HepG2 (cell line): ENCODE results near the gene PRIMA1. TPM values are rescaled to one million over a fixed set of nuclear protein-coding genes. Genes with fewer than 3 reads are reported as not detected.

Experiments used
- CC2D1A ChIP-seq: sonication (generic); formaldehyde crosslinking; IDR thresholded peaks from 2 replicates; pipeline ENCODE4 v1.8.1; 2023; ENCODE audit warnings: mild to moderate bottlenecking, missing genetic modification reagents
- DMAP1 ChIP-seq: IDR thresholded peaks from 2 replicates; pipeline ENCODE4 v1.6.1; 2016
- GTF3A ChIP-seq: sonication (generic); formaldehyde crosslinking; conservative IDR thresholded peaks from 2 replicates; pipeline ENCODE4 v1.4.0; 2020; ENCODE audit warnings: mild to moderate bottlenecking, missing genetic modification reagents
- NFYB ChIP-seq: sonication (generic); formaldehyde crosslinking; IDR thresholded peaks from 2 replicates; pipeline ENCODE4 v1.4.0; 2020; ENCODE audit warnings: missing genetic modification reagents
- PHF8 ChIP-seq: sonication (generic); formaldehyde crosslinking; IDR thresholded peaks from 2 replicates; pipeline ENCODE4 v1.5.0; 2020; ENCODE audit warnings: missing genetic modification reagents
- SRSF1 ChIP-seq: fragments of 200-400 bp; formaldehyde crosslinking; optimal IDR thresholded peaks from 2 replicates; pipeline ENCODE3; 2017; ENCODE audit warnings: mild to moderate bottlenecking, low read depth, low read length, moderate library complexity
- TSC22D2 ChIP-seq: sonication (generic); formaldehyde crosslinking; IDR thresholded peaks from 2 replicates; pipeline ENCODE4 v1.5.1; 2020; ENCODE audit warnings: missing genetic modification reagents, mild to moderate bottlenecking, borderline replicate concordance
- ZBTB8A ChIP-seq: sonication (generic); formaldehyde crosslinking; IDR thresholded peaks from 2 replicates; pipeline ENCODE4 v1.4.0; 2020; ENCODE audit warnings: mild to moderate bottlenecking, low read depth, missing genetic modification reagents, borderline replicate concordance
- ZC3H4 ChIP-seq: sonication (generic); formaldehyde crosslinking; IDR thresholded peaks from 2 replicates; pipeline ENCODE4 v1.4.0; 2020; ENCODE audit warnings: missing genetic modification reagents, borderline replicate concordance
- ZFX ChIP-seq: sonication (generic); formaldehyde crosslinking; IDR thresholded peaks from 2 replicates; pipeline ENCODE4 v1.4.0; 2020; ENCODE audit warnings: mild to moderate bottlenecking, low read depth, missing genetic modification reagents, moderate library complexity
- ZNF274 ChIP-seq: sonication (generic); formaldehyde crosslinking; IDR thresholded peaks from 2 replicates; pipeline ENCODE4 v1.5.1; 2020; ENCODE audit warnings: mild to moderate bottlenecking, missing genetic modification reagents
- ZNF567 ChIP-seq: sonication (generic); formaldehyde crosslinking; IDR thresholded peaks from 2 replicates; pipeline ENCODE4 v1.8.1; 2023; ENCODE audit warnings: mild to moderate bottlenecking, missing genetic modification reagents, borderline replicate concordance
- ZNF607 ChIP-seq: sonication (generic); formaldehyde crosslinking; IDR thresholded peaks from 2 replicates; pipeline ENCODE4 v1.5.1; 2020; ENCODE audit warnings: missing genetic modification reagents, mild to moderate bottlenecking, borderline replicate concordance
- ZNF652 ChIP-seq: IDR thresholded peaks from 2 replicates; pipeline ENCODE4 v1.6.1; 2016; ENCODE audit warnings: low read depth, borderline replicate concordance
- ZNF772 ChIP-seq: sonication (generic); formaldehyde crosslinking; IDR thresholded peaks from 2 replicates; pipeline ENCODE4 v1.5.0; 2020; ENCODE audit warnings: mild to moderate bottlenecking, missing genetic modification reagents
- ZNF773 ChIP-seq: sonication (generic); formaldehyde crosslinking; IDR thresholded peaks from 2 replicates; pipeline ENCODE4 v1.4.0; 2020; ENCODE audit warnings: missing genetic modification reagents, borderline replicate concordance
- ZNF776 ChIP-seq: sonication (generic); formaldehyde crosslinking; IDR thresholded peaks from 2 replicates; pipeline ENCODE4 v1.4.0; 2020; ENCODE audit warnings: mild to moderate bottlenecking, missing genetic modification reagents
- ZSCAN31 ChIP-seq: sonication (generic); formaldehyde crosslinking; IDR thresholded peaks from 2 replicates; pipeline ENCODE4 v1.5.0; 2020; ENCODE audit warnings: low read depth, mild to moderate bottlenecking, missing genetic modification reagents
- polyA plus RNA-seq, 8 experiments: library from polyadenylated mRNA; depleted of rRNA in 3 of 8; stranded (reverse) in 7 of 8; unstranded in 1 of 8; fragments of >200 nt; fragmentation: Illumina TruSeq in 4 of 8; extraction: Trizol in 4 of 8; gene quantifications; 2 replicates each; pipeline versions ENCODE4 v1.2.1 to v1.2.3, GENCODE V29; 2011 to 2016; ENCODE audit warnings: low read depth in 4 of 8, missing spikeins in 1 of 8, mixed read lengths in 1 of 8; ENCODE audit not compliant: insufficient read depth in 1 of 8
- total RNA-seq, 5 experiments: library from RNA; depleted of rRNA; stranded (reverse); fragments of >200 nt; fragmentation: Illumina TruSeq; extraction: Trizol; gene quantifications; 2 replicates each; pipeline ENCODE4 v1.2.3, GENCODE V29; 2016; ENCODE audit warnings: low read depth in 1 of 5
- TF ChIP-seq, protein P1 (sequence below): sonication (generic); formaldehyde crosslinking; IDR thresholded peaks from 2 replicates; pipeline ENCODE4 v1.9.0; 2021; ENCODE audit warnings: missing genetic modification reagents, mild to moderate bottlenecking, borderline replicate concordance
- TF ChIP-seq, protein P2 (sequence below): sonication (generic); formaldehyde crosslinking; IDR thresholded peaks from 2 replicates; pipeline ENCODE4 v1.8.1; 2023; ENCODE audit warnings: mild to moderate bottlenecking, moderate library complexity, missing genetic modification reagents
- TF ChIP-seq, protein P3 (sequence below): sonication (generic); formaldehyde crosslinking; IDR thresholded peaks from 2 replicates; pipeline ENCODE4 v1.5.1; 2020; ENCODE audit warnings: missing genetic modification reagents, mild to moderate bottlenecking, borderline replicate concordance

Gene PRIMA1
- total and polyA plus RNA-seq, 2 of the 13 experiments (the other 11 are each of a cell fraction or from before 2014, with no cell fraction given): 2.4 to 3.2 TPM

DNA sequence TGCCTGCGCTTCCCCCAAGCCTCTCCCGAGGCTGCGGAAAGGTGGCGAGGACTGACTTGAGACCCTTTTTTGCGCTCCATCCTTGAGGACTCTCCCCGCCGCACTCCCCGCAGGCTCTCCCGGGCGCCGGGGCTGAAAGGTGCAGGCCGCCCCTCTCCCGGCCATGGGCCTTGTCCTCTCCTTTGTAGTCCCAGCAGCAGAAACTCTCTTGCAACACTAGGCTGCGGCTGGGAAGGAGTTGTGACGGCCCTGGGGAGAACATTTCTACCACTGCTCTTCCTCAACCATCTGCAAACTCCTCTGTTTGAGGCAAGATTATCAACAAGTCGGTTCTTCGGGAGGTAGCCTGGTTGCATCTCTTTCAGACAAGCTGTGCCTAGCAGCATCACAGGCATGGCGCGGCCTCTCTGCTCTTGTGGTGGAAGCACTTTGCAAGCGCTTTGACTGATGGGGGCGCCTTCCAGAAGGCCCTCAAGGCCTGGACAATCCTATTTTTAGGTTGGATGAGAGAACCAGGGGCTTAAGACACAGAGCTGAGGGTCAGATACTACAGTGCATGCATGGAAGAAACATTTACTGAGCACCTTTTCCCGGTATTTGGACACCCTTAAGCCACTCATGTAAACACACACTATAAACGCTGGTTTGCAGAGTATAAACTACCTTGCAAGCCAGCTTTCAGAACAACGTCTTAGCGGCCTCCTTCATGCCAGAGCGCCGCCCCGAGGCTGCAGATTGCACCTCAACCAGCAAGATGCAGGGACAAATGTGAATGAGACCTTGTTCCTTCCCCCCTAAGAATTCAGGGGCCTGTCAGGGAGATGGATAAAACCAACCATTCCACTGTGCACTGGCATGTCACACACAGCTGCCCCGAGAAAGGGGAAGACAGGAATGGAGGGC is 1.2 kb upstream of the PRIMA1 start (continued):
- TF ChIP-seq, protein P1, sequence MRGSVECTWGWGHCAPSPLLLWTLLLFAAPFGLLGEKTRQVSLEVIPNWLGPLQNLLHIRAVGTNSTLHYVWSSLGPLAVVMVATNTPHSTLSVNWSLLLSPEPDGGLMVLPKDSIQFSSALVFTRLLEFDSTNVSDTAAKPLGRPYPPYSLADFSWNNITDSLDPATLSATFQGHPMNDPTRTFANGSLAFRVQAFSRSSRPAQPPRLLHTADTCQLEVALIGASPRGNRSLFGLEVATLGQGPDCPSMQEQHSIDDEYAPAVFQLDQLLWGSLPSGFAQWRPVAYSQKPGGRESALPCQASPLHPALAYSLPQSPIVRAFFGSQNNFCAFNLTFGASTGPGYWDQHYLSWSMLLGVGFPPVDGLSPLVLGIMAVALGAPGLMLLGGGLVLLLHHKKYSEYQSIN (CRISPR knock-in tag): no peak
- no peak for TF ChIP-seq GTF3A (CRISPR knock-in tag)
- no peak for TF ChIP-seq DMAP1 (CRISPR knock-in tag)
- TF ChIP-seq, protein P2, sequence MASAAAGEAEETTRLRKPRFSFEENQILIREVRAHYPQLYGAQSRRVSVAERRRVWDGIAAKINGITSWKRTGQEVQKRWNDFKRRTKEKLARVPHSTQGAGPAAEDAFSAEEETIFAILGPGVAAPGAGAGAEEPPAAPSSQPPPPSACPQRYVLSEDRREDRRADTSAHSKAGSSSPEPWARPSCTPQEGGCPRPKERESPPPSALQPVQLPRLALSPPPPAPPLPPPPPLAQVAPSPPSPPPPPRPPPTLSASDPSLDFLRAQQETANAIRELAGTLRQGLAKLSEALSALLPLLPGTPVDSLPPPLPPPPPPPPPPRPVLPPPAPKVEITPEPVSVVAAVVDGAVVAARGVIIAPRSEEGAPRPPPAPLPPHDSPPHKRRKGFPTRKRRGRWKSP (CRISPR knock-in tag): no peak
- no peak for TF ChIP-seq ZBTB8A (CRISPR knock-in tag)
- TF ChIP-seq ZNF607 (CRISPR knock-in tag): no peak
- TF ChIP-seq ZC3H4: no peak
- TF ChIP-seq ZNF567: no peak
- TF ChIP-seq CC2D1A (CRISPR knock-in tag): 0 out of 2 replicates have a peak, but pooled peaks have one; percentile 30
- no peak for TF ChIP-seq ZNF776 (CRISPR knock-in tag)
- no peak for TF ChIP-seq ZNF652
- TF ChIP-seq TSC22D2 (CRISPR knock-in tag): no peak
- no peak for TF ChIP-seq ZNF773
- TF ChIP-seq PHF8 (CRISPR knock-in tag): 0 out of 2 replicates have a peak, but pooled peaks have one; percentile 27
- TF ChIP-seq ZSCAN31 (CRISPR knock-in tag): no peak
- peak; percentile 35; the same call in 1 of the 2 replicates for TF ChIP-seq ZFX
- TF ChIP-seq SRSF1: no peak
- no peak for TF ChIP-seq NFYB (CRISPR knock-in tag)
- TF ChIP-seq ZNF772 (CRISPR knock-in tag): 0 out of 2 replicates have a peak, but pooled peaks have one; percentile 30
- TF ChIP-seq, protein P3, sequence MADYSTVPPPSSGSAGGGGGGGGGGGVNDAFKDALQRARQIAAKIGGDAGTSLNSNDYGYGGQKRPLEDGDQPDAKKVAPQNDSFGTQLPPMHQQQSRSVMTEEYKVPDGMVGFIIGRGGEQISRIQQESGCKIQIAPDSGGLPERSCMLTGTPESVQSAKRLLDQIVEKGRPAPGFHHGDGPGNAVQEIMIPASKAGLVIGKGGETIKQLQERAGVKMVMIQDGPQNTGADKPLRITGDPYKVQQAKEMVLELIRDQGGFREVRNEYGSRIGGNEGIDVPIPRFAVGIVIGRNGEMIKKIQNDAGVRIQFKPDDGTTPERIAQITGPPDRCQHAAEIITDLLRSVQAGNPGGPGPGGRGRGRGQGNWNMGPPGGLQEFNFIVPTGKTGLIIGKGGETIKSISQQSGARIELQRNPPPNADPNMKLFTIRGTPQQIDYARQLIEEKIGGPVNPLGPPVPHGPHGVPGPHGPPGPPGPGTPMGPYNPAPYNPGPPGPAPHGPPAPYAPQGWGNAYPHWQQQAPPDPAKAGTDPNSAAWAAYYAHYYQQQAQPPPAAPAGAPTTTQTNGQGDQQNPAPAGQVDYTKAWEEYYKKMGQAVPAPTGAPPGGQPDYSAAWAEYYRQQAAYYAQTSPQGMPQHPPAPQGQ (CRISPR knock-in tag): no peak
- TF ChIP-seq ZNF274 (CRISPR knock-in tag): no peak
